Gastrocnemius medialis (tissue), 4 donors: ENCODE data around the gene PSMD1. TPM values are rescaled to one million over a fixed set of nuclear protein-coding genes. Genes with fewer than 3 reads are reported as not detected.

Source experiments
- ATAC-seq, 2 donors: fragments of 150-250 bp; one replicate each; pipeline ENCODE4 v1.9.1; 2016
- DNase-seq, 2 donors: peaks; one replicate each; pipeline ENCODE4 v3.0.0-alpha.2; 2019
- H3K27ac ChIP-seq, 4 donors: fragments of 200-600 bp; sonication (generic); 1 replicate in 1 of 4; 2 replicates in 3 of 4; pipeline ENCODE4 v1.5.1; 2016 to 2018; ENCODE audit warnings: mild to moderate bottlenecking in 2 of 4, moderate library complexity in 1 of 4
- H3K27me3 ChIP-seq, 3 donors: fragments of 200-600 bp; sonication (generic) in 2 of 3; 1 replicate in 1 of 3; 2 replicates in 2 of 3; pipeline versions ENCODE4 v1.5.1 to v1.6.0; 2016 to 2019; ENCODE audit warnings: mild to moderate bottlenecking in 1 of 3, moderate library complexity in 1 of 3
- H3K36me3 ChIP-seq, 2 donors: fragments of 200-600 bp; sonication (generic) in 1 of 2; one replicate each; pipeline ENCODE4 v1.5.1; 2017 to 2018
- H3K4me1 ChIP-seq, 2 donors: fragments of 200-600 bp; sonication (generic) in 1 of 2; one replicate each; pipeline ENCODE4 v1.5.1; 2016 to 2017; ENCODE audit warnings: mild to moderate bottlenecking in 2 of 2
- H3K4me3 ChIP-seq, 4 donors: fragments of 200-600 bp; sonication (generic) in 3 of 4; 1 replicate in 1 of 4; 2 replicates in 3 of 4; pipeline ENCODE4 v1.5.1; 2016 to 2019; ENCODE audit warnings: mild to moderate bottlenecking in 2 of 4
- H3K9me3 ChIP-seq, 3 donors: fragments of 200-600 bp; sonication (generic) in 2 of 3; 1 replicate in 1 of 3; 2 replicates in 2 of 3; pipeline ENCODE4 v1.5.1; 2016 to 2019
- CTCF ChIP-seq, 5 experiments: fragments of 450-650 bp in 3 of 5; fragments of 200-600 bp in 2 of 5; sonication (generic) in 2 of 5; IDR thresholded peaks in 4 of 5; conservative IDR thresholded peaks in 1 of 5; 1 replicate in 4 of 5; 2 replicates in 1 of 5; pipeline ENCODE4 v1.5.1; 2016 to 2019; ENCODE audit warnings: antibody characterized with exemption in 5 of 5, mild to moderate bottlenecking in 3 of 5, moderate library complexity in 3 of 5
- POLR2A ChIP-seq, 2 donors: fragments of 450-650 bp; IDR thresholded peaks; one replicate each; pipeline ENCODE4 v1.6.1; 2017; ENCODE audit warnings: antibody characterized with exemption in 2 of 2, mild to moderate bottlenecking in 2 of 2, moderate library complexity in 2 of 2
- in situ Hi-C, 4 donors: fragments of 200-750 bp; cut with MboI; loops; one replicate each; pipeline versions ENCODE4 v1.15.0 to v1.8.0; 2017; ENCODE audit warnings: low sequenced_read_pairs in 4 of 4
- intact Hi-C: fragments of 100-400 bp; cut with DNase I; formaldehyde crosslinking; loops from one replicate; pipeline ENCODE4 v1.15.1; 2023; ENCODE audit warnings: low total_unique reads
- total RNA-seq, 4 donors: library from RNA; depleted of rRNA; stranded (reverse); fragments of >200 nt; gene quantifications; one replicate each; pipeline versions ENCODE4 v1.1.0 to v1.2.3, GENCODE V29; 2016

The PSMD1 gene
- total RNA-seq, 4 donors from 2014 or later, result 169 to 189 (median 182) TPM

- TF ChIP-seq CTCF (IDR thresholded peaks at IDR 0.05 in 4 of 5, conservative IDR thresholded peaks at IDR 0.05 in 1 of 5) (no peak), POLR2A (IDR thresholded peaks at IDR 0.05) (no peak)
- intact Hi-C loops, result no loop called here
- Histone ChIP-seq H3K4me3 (no peak overlapping the region), H3K4me1 (peaks cover 22 to 23% of the 10 kb centered on the region in 2 donors), H3K27me3 (no peaks in the 10 kb centered on the region), H3K9me3 (no peaks in the 10 kb centered on the region), H3K27ac (peak overlapping the region in 2 of 4 donors; percentile 13 to 90), H3K36me3 (no peaks in the 10 kb centered on the region)
- ATAC-seq (no peak), DNase-seq (no peak)
- in situ Hi-C loops, result no loop called here
Observed at GRCh38 chr2:231186325-231186724, 129.7 kb downstream of the PSMD1 start.

DNA sequence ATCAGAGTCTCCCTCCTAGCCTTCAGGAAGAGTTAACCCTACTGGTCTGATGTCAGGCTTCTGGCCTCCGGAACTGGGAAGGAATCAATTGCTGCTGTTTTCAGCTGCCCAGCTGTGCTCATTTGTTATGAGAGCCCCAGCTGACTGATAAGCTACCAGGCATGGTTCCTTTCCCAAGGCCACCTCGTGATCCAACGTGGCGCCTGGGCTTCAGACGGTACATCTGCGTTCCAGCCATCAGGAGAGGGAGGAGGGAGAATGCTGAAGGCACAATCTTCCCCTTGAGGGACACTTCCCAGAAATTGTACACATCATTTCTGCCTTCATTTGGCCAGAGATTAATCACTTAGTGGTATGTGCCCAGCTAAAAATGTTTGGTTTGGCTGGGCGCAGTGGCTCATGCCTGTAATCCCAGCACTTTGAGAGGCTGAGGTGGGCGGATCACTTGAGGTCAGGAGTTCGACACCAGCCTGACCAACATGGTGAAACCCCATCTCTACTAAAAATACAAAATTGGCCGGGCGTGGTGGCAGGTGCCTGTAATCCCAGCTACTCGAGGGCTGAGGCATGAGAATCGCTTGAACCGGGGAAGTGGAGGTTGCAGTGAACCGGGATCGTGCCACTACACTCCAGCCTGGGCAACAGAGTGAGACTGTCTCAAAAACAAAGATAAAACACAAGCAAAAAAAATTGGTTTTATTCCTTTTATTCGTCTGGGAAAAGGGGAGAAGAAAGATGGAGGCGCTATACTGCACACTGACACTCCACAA, 131.3 kb downstream of the PSMD1 start:
- Histone ChIP-seq H3K4me3 (no peak overlapping the region), H3K9me3 (no peaks in the 10 kb centered on the region), H3K27ac (peak overlapping the region; percentile 52 to 90 (median 61)), H3K27me3 (no peaks in the 10 kb centered on the region), H3K4me1 (peaks cover 10 to 11% of the 10 kb centered on the region in 2 donors), H3K36me3 (no peaks in the 10 kb centered on the region)
- intact Hi-C loops, result no loop called here
- in situ Hi-C loops, result no loop called here
- DNase-seq, result peak in 1 of 2 donors; percentile 38
- no peak for TF ChIP-seq CTCF (IDR thresholded peaks at IDR 0.05 in 4 of 5, conservative IDR thresholded peaks at IDR 0.05 in 1 of 5)
- TF ChIP-seq POLR2A (IDR thresholded peaks at IDR 0.05), result peak in 1 of 2 donors; percentile 14
- peak in 1 of 2 donors; percentile 55 for ATAC-seq

DNA sequence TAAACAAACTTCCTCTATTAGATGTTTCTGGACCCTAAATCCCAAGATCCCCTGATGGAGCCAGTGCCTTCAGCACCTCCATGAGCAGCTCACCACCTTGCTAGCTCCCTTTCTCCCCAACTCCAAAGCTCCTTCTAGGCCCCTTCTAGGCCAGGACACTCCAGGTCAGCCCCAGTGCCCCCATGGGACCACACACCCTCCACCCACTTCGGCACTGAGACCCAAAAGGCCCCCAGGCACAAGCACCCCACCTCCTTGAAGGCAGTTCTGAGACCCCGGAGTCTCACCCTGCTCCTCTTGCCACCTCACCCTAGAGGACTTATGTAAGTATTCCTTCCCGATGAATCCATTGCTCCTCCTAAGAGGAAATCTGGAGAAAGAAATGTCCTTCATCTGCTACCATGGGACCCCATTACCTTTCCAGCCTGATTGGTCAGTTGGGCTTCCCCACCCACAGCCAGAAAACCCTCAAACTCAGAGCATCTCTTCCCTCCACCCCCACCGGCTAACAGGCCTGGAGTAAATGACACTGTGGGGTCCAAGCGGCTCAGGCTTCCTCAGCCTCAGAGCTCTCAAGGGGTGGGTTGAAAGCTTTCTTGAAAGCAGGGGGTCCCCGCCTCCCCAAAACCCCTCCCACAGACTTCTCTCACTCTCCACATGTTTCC, 132.0 kb downstream of the PSMD1 start:
- no peak for ATAC-seq
- intact Hi-C loops, result no loop called here

GRCh38 chr2:231189171-231189530, 132.5 kb downstream of the PSMD1 start:
- TF ChIP-seq CTCF (IDR thresholded peaks at IDR 0.05 in 4 of 5, conservative IDR thresholded peaks at IDR 0.05 in 1 of 5) (no peak), POLR2A (IDR thresholded peaks at IDR 0.05) (no peak)
- Histone ChIP-seq H3K36me3 (no peaks in the 10 kb centered on the region), H3K9me3 (no peaks in the 10 kb centered on the region), H3K27ac (peak overlapping the region; percentile 52 to 90 (median 83)), H3K4me3 (no peak overlapping the region), H3K27me3 (no peaks in the 10 kb centered on the region), H3K4me1 (peaks cover 10 to 11% of the 10 kb centered on the region in 2 donors)
- in situ Hi-C loops (no loop called here), intact Hi-C loops (no loop called here)
- DNase-seq (no peak), ATAC-seq (no peak)

More for the DNA sequence above, 132.0 kb downstream of the PSMD1 start:
- Histone ChIP-seq H3K9me3 (no peaks in the 10 kb centered on the region), H3K36me3 (no peaks in the 10 kb centered on the region), H3K27me3 (no peaks in the 10 kb centered on the region), H3K4me1 (peaks cover 10 to 11% of the 10 kb centered on the region in 2 donors), H3K4me3 (no peak overlapping the region), H3K27ac (peak overlapping the region; percentile 52 to 90 (median 61))
- in situ Hi-C loops, result no loop called here
- TF ChIP-seq POLR2A (IDR thresholded peaks at IDR 0.05), result no peak
- TF ChIP-seq CTCF (IDR thresholded peaks at IDR 0.05 in 4 of 5, conservative IDR thresholded peaks at IDR 0.05 in 1 of 5), result no peak
- no peak for DNase-seq
